Endothelial cell (in vitro differentiated cells): ENCODE results near the gene TLNRD1. TPM values are rescaled to one million over a fixed set of nuclear protein-coding genes. Genes with fewer than 3 reads are reported as not detected.

Experiments used
- DNase-seq: peaks from one replicate; pipeline ENCODE4 v3.0.0; 2021; ENCODE audit warnings: low spot score
- H3K27ac Mint-ChIP-seq: one replicate; pipeline ENCODE4 v1.8.0; 2021; ENCODE audit warnings: mixed read lengths, inconsistent platforms; ENCODE audit not compliant: unreplicated experiment
- H3K27me3 Mint-ChIP-seq: one replicate; pipeline ENCODE4 v1.8.0; 2021; ENCODE audit warnings: mild to moderate bottlenecking, moderate library complexity, mixed read lengths, inconsistent platforms; ENCODE audit not compliant: unreplicated experiment
- H3K36me3 Mint-ChIP-seq: one replicate; pipeline ENCODE4 v1.8.0; 2021; ENCODE audit warnings: mild to moderate bottlenecking, low read depth, mixed read lengths, inconsistent platforms; ENCODE audit not compliant: unreplicated experiment
- H3K4me1 Mint-ChIP-seq: one replicate; pipeline ENCODE4 v1.8.0; 2021; ENCODE audit warnings: mild to moderate bottlenecking, mixed read lengths, inconsistent platforms; ENCODE audit not compliant: unreplicated experiment
- H3K4me3 Mint-ChIP-seq: one replicate; pipeline ENCODE4 v1.8.0; 2021; ENCODE audit warnings: mild to moderate bottlenecking, mixed read lengths, inconsistent platforms; ENCODE audit not compliant: unreplicated experiment
- H3K9me3 Mint-ChIP-seq: one replicate; pipeline ENCODE4 v1.8.0; 2021; ENCODE audit warnings: mixed read lengths, inconsistent platforms; ENCODE audit not compliant: unreplicated experiment
- CTCF ChIP-seq: fragments of 200-600 bp; sonication (generic); IDR thresholded peaks from one replicate; pipeline ENCODE4 v1.5.0; 2021; ENCODE audit warnings: antibody characterized with exemption; ENCODE audit not compliant: unreplicated experiment
- total RNA-seq: library from RNA; stranded (reverse); fragmentation: NEBNext Ultra II Directional; extraction: Animal tissue kit (Norgen Biotek cat#: 25700); gene quantifications from one replicate; pipeline ENCODE4 v1.2.1, GENCODE V29; 2021; ENCODE audit not compliant: unreplicated experiment

TLNRD1 gene
- total RNA-seq, 1 donor from 2014 or later, result 86.0 TPM

- no peak for TF ChIP-seq CTCF
- H3K4me1 Mint-ChIP-seq, result peaks cover 41% of the 10 kb centered on the region
- peaks cover 13% of the 10 kb centered on the region for H3K36me3 Mint-ChIP-seq
- H3K27ac Mint-ChIP-seq, result no peak overlapping the region
- peak; percentile 51 for DNase-seq
- no peaks in the 10 kb centered on the region for H3K9me3 Mint-ChIP-seq
- peaks cover 11% of the 10 kb centered on the region for H3K27me3 Mint-ChIP-seq
- H3K4me3 Mint-ChIP-seq, result peak overlapping the region; percentile 85
Measured at GRCh38 chr15:81001152-81002008, 657 bp downstream of the TLNRD1 start.

GRCh38 chr15:81002009-81002330 is 1.2 kb downstream of the TLNRD1 start:
- no peak for DNase-seq
- Mint-ChIP-seq H3K27me3 (peaks cover 11% of the 10 kb centered on the region), H3K36me3 (peaks cover 15% of the 10 kb centered on the region), H3K9me3 (no peaks in the 10 kb centered on the region), H3K27ac (no peak overlapping the region), H3K4me1 (peaks cover 41% of the 10 kb centered on the region), H3K4me3 (peak overlapping the region; percentile 88)
- TF ChIP-seq CTCF, result no peak

GRCh38 chr15:81002331-81003096 is 1.8 kb downstream of the TLNRD1 start:
- peaks cover 18% of the 10 kb centered on the region for H3K36me3 Mint-ChIP-seq
- peak overlapping the region; percentile 88 for H3K4me3 Mint-ChIP-seq
- no peak for TF ChIP-seq CTCF
- peak; percentile 26 for DNase-seq
- peaks cover 11% of the 10 kb centered on the region for H3K27me3 Mint-ChIP-seq
- no peak overlapping the region for H3K27ac Mint-ChIP-seq
- peaks cover 41% of the 10 kb centered on the region for H3K4me1 Mint-ChIP-seq
- no peaks in the 10 kb centered on the region for H3K9me3 Mint-ChIP-seq

- Mint-ChIP-seq H3K4me3 (peak overlapping the region; percentile 91), H3K9me3 (no peaks in the 10 kb centered on the region), H3K27ac (no peak overlapping the region), H3K4me1 (peaks cover 41% of the 10 kb centered on the region), H3K27me3 (peaks cover 11% of the 10 kb centered on the region), H3K36me3 (peaks cover 18% of the 10 kb centered on the region)
- DNase-seq, result no peak
- TF ChIP-seq CTCF, result no peak
Measured at GRCh38 chr15:81003097-81003350, 2.3 kb downstream of the TLNRD1 start.

- no peak for TF ChIP-seq CTCF
- no peak for DNase-seq
- no peak overlapping the region for H3K4me3 Mint-ChIP-seq
- H3K36me3 Mint-ChIP-seq, result peaks cover 18% of the 10 kb centered on the region
- H3K27me3 Mint-ChIP-seq, result peaks cover 3% of the 10 kb centered on the region
- H3K27ac Mint-ChIP-seq, result no peak overlapping the region
- no peaks in the 10 kb centered on the region for H3K9me3 Mint-ChIP-seq
- H3K4me1 Mint-ChIP-seq, result peaks cover 32% of the 10 kb centered on the region
Measured at GRCh38 chr15:81006124-81006523, 5.4 kb downstream of the TLNRD1 start.
